BJ (cell line): ENCODE results near the gene ATF6. TPM values are rescaled to one million over a fixed set of nuclear protein-coding genes. Genes with fewer than 3 reads are reported as not detected.

ENCODE experiments used
- CTCF ChIA-PET: fragments of 350-600 bp; formaldehyde crosslinking; extraction: SDS; loops from one replicate; lab custom pipeline; 2021; ENCODE audit warnings: antibody characterized with exemption, inconsistent platforms; lab: Yijun Ruan, JAX
- POLR2A ChIA-PET: fragments of 300-600 bp; sonication (Branson Sonifier 250); formaldehyde crosslinking; extraction: SDS; loops from one replicate; lab custom pipeline; 2021; ENCODE audit warnings: antibody characterized with exemption; lab: Charles Lee
- DNase-seq: peaks from one replicate; pipeline ENCODE4 v3.0.0-alpha.2; 2011; ENCODE audit warnings: low read depth
- H3K27me3 ChIP-seq: 2 replicates; pipeline ENCODE4 v1.6.0; 2011; ENCODE audit warnings: low read length; ENCODE audit not compliant: control insufficient read depth, insufficient read depth
- H3K36me3 ChIP-seq: 2 replicates; pipeline ENCODE4 v1.5.1; 2011; ENCODE audit warnings: low read length; ENCODE audit not compliant: control insufficient read depth, insufficient read depth
- H3K4me3 ChIP-seq: 2 replicates; pipeline ENCODE4 v1.5.1; 2011; ENCODE audit warnings: low read depth, mild to moderate bottlenecking, control low read depth, low read length
- polyA plus RNA-seq: library from polyadenylated mRNA; depleted of rRNA; stranded (reverse); fragments of >200 nt; gene quantifications from 2 replicates; pipeline ENCODE4 v1.2.3, GENCODE V29; 2011
- TF ChIP-seq, protein P1 (sequence below): IDR thresholded peaks from 2 replicates; pipeline ENCODE4 v1.5.1; 2011; ENCODE audit warnings: low read depth, mild to moderate bottlenecking, control low read depth, inconsistent platforms, low read length, moderate library complexity; ENCODE audit not compliant: insufficient read depth

Gene ATF6
- polyA plus RNA-seq, 1 experiment: 22.2 TPM

DNA sequence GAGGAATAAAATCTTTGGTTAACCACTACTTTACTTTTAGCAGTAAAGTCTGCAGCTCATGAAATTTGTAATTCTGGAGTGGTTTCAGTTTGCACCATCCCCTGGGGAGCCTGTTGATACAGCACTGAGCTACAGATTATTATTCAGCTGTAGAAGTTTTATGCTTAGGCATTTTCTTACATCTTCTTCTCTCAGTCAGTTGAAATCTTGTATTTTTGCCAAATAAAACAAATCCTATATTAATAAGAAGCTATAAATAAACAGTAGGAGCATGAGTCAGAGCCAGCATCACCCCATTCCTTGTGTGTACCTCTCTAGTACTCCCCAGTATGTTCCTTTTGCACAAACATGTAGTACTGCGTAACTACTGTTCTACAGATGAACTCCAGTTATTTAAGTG is 118.9 kb downstream of the ATF6 start:
- H3K27me3 ChIP-seq: no peaks in the 10 kb centered on the region
- CTCF ChIA-PET: interaction anchor here (1.2 to 1.3 kb wide), 2 partner anchors 74 to 152 kb away, joined by 3 read pairs; no protein-coding TSS in a partner anchor
- POLR2A ChIA-PET: no interaction called here
- DNase-seq: no peak
- no peaks in the 10 kb centered on the region for H3K36me3 ChIP-seq
- H3K4me3 ChIP-seq: no peak overlapping the region
- TF ChIP-seq, protein P1, sequence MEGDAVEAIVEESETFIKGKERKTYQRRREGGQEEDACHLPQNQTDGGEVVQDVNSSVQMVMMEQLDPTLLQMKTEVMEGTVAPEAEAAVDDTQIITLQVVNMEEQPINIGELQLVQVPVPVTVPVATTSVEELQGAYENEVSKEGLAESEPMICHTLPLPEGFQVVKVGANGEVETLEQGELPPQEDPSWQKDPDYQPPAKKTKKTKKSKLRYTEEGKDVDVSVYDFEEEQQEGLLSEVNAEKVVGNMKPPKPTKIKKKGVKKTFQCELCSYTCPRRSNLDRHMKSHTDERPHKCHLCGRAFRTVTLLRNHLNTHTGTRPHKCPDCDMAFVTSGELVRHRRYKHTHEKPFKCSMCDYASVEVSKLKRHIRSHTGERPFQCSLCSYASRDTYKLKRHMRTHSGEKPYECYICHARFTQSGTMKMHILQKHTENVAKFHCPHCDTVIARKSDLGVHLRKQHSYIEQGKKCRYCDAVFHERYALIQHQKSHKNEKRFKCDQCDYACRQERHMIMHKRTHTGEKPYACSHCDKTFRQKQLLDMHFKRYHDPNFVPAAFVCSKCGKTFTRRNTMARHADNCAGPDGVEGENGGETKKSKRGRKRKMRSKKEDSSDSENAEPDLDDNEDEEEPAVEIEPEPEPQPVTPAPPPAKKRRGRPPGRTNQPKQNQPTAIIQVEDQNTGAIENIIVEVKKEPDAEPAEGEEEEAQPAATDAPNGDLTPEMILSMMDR: no peak

DNA sequence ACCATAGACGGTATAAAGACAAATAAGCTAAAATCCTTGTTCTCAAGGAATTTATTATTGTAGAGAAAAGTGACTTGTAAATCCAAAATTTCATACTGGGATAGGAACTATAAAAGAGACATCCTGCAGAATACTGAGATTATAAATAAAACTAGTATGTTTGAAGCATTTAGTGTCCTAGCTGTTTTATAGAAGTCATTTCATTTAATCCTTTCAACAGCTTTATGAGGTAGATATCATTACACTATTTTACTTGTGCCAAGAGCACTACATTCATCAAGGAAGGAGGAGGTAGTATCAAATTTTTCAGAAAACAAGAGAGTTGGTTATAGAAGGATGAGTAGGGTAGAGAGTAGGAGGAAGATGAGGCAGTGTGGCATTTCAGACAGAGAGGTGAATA is 119.6 kb downstream of the ATF6 start:
- no peak for DNase-seq
- Histone ChIP-seq H3K4me3 (no peak overlapping the region), H3K36me3 (peaks cover 3% of the 10 kb centered on the region), H3K27me3 (no peaks in the 10 kb centered on the region)
- POLR2A ChIA-PET: no interaction called here
- TF ChIP-seq, protein P1: no peak
- CTCF ChIA-PET: interaction anchor here (1.2 kb wide), 1 partner anchor 75 kb away, joined by 3 read pairs; no protein-coding TSS in a partner anchor

DNA sequence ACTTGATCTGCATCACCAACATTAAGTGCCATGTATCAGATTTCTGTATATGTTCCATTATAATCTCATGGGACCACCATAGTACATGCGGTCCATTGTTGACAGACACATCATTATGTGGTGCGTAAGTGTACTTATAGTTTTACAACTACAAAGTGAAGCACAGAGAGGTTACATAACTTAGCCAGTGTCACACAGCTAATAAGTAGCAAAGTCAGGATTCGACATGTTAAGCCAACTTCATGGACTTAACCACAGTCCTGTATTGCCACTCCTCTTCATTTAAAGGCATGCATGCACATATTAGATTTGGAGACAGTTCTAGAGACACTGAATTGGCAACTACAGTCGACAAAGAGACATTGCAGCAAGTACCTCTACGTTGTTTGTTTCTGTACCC is 120.5 kb downstream of the ATF6 start:
- TF ChIP-seq, protein P1: no peak
- ChIA-PET POLR2A (no interaction called here), CTCF (interaction anchor here (1.3 kb wide), 1 partner anchor 9 kb away, joined by 3 read pairs; no protein-coding TSS in a partner anchor)
- no peak for DNase-seq
- H3K4me3 ChIP-seq: no peak overlapping the region
- no peaks in the 10 kb centered on the region for H3K27me3 ChIP-seq
- H3K36me3 ChIP-seq: peaks cover 3% of the 10 kb centered on the region

DNA sequence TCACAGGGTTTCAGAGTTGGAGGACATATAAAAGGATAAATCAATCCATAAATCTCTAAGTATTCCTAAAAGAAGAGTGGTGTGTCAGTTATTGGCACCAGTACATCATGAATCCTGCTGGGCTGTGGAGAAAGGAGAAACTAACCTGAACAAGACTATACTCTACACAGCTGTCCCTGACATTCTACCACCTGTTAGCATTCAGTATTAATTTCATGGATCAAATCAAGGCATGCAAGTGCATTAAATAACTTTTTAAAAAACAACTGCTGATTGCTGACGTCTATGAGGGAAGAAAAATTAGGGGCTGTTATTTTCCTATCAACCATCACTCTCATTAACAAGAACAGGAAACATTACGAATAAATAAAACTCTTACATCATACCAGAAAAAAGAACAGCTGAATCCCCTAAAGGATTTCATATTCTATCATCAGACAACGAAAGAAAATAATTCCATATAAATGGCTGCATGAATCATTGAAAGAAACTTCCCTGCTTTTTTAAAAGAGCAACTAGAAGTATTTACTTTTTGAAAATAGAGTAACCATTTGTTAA is 121.7 kb downstream of the ATF6 start:
- POLR2A ChIA-PET: no interaction called here
- DNase-seq: no peak
- Histone ChIP-seq H3K27me3 (no peaks in the 10 kb centered on the region), H3K4me3 (no peak overlapping the region), H3K36me3 (peaks cover 3% of the 10 kb centered on the region)
- CTCF ChIA-PET: interaction anchor here (1.3 to 1.4 kb wide), 2 partner anchors 8 to 149 kb away, joined by 3 to 7 read pairs; no protein-coding TSS in a partner anchor
- TF ChIP-seq, protein P1: no peak

DNA sequence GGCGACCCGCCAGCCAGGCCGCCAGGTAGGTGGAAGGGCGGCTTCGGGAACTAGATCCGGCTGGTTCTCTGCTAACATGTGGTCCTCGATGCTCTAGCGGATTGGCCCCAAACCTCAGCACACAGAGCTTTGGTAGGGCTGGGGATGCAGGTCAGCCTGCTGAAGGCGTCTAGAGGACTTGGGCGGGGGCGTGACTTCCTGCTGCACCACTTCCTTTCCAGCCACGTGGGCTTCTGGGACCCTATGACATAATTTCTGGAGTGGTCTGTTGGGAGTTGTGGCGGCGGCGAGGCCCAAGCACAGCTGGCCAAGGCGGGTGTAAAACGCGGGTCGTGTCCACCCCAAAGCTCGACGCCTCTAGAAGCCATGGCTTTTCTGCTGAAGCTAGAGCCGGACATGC is 124.5 kb downstream of the ATF6 start:
- H3K4me3 ChIP-seq: no peak overlapping the region
- ChIA-PET CTCF (interaction anchor here (1.9 kb wide), 1 partner anchor 9 kb away, joined by 5 read pairs; no protein-coding TSS in a partner anchor), POLR2A (no interaction called here)
- no peak for DNase-seq
- peaks cover 3% of the 10 kb centered on the region for H3K36me3 ChIP-seq
- H3K27me3 ChIP-seq: no peaks in the 10 kb centered on the region
- TF ChIP-seq, protein P1: no peak
